Calu3 (cell line): ENCODE results near the gene TGFBI. TPM values are rescaled to one million over a fixed set of nuclear protein-coding genes. Genes with fewer than 3 reads are reported as not detected.
A peak's percentile ranks its signal among the peaks of the same experiment; 100 is the strongest.

Source experiments
- BruUV-seq: library from RNA; stranded (reverse); fragments of 400-500 nt; replicated peaks from 2 replicates; lab custom pipeline; 2021; lab: Mats Ljungman, UMichigan
- CTCF ChIA-PET: fragments of 300-600 bp; sonication (Branson Sonifier 250); formaldehyde crosslinking; loops from one replicate; lab custom pipeline; 2022; ENCODE audit warnings: antibody characterized with exemption; lab: Charles Lee
- DNase-seq: peaks from one replicate; pipeline ENCODE4 v3.0.0; 2022
- H3K27ac Mint-ChIP-seq: one replicate; pipeline ENCODE4 v1.8.0; 2022; ENCODE audit warnings: mixed read lengths; ENCODE audit not compliant: unreplicated experiment
- H3K27me3 Mint-ChIP-seq: one replicate; pipeline ENCODE4 v1.8.0; 2022; ENCODE audit warnings: mixed read lengths; ENCODE audit not compliant: unreplicated experiment
- H3K36me3 Mint-ChIP-seq: one replicate; pipeline ENCODE4 v1.8.0; 2022; ENCODE audit warnings: mild to moderate bottlenecking, moderate library complexity, mixed read lengths; ENCODE audit not compliant: insufficient read depth, unreplicated experiment
- H3K4me1 Mint-ChIP-seq: one replicate; pipeline ENCODE4 v1.8.0; 2022; ENCODE audit warnings: mild to moderate bottlenecking, low read depth, mixed read lengths; ENCODE audit not compliant: unreplicated experiment
- H3K4me3 Mint-ChIP-seq: one replicate; pipeline ENCODE4 v1.8.0; 2022; ENCODE audit warnings: mild to moderate bottlenecking, low read depth, moderate library complexity, mixed read lengths; ENCODE audit not compliant: unreplicated experiment
- H3K9me3 Mint-ChIP-seq: one replicate; pipeline ENCODE4 v1.8.0; 2022; ENCODE audit warnings: low read depth, mixed read lengths; ENCODE audit not compliant: unreplicated experiment
- CTCF ChIP-seq: fragments of 200-600 bp; IDR thresholded peaks from one replicate; pipeline ENCODE4 v1.8.0; 2022; ENCODE audit warnings: antibody characterized with exemption; ENCODE audit not compliant: unreplicated experiment
- intact Hi-C: fragments of 100-400 bp; cut with micrococcal nuclease; formaldehyde crosslinking; loops from one replicate; pipeline ENCODE4 v1.10.0; 2022; ENCODE audit not compliant: unreplicated experiment
- total RNA-seq: library from RNA; stranded (reverse); gene quantifications from 2 replicates; pipeline ENCODE4 v1.2.3, GENCODE V29; 2022

The TGFBI gene
- total RNA-seq, 1 experiment from 2014 or later, result 95.2 TPM

GRCh38 chr5:136087961-136088871 lies 59.4 kb downstream of the TGFBI start:
- peak overlapping the region; percentile 25 for H3K4me3 Mint-ChIP-seq
- DNase-seq, result peak; percentile 73
- H3K27ac Mint-ChIP-seq, result peak overlapping the region; percentile 85
- no TSS peak for BruUV-seq
- H3K36me3 Mint-ChIP-seq, result no peaks in the 10 kb centered on the region
- H3K27me3 Mint-ChIP-seq, result no peaks in the 10 kb centered on the region
- intact Hi-C loops, result no loop called here
- peaks cover 35% of the 10 kb centered on the region for H3K4me1 Mint-ChIP-seq
- CTCF ChIA-PET, result interaction anchor here (1.0 to 1.4 kb wide), 2 partner anchors 34 to 36 kb away, joined by 5 to 14 read pairs; no protein-coding TSS in a partner anchor
- TF ChIP-seq CTCF, result no peak
- H3K9me3 Mint-ChIP-seq, result no peaks in the 10 kb centered on the region

- no peak overlapping the region for H3K4me3 Mint-ChIP-seq
- H3K36me3 Mint-ChIP-seq, result peaks cover 7% of the 10 kb centered on the region
- CTCF ChIA-PET, result no interaction called here
- no peak for TF ChIP-seq CTCF
- intact Hi-C loops, result no loop called here
- no peak for DNase-seq
- no peaks in the 10 kb centered on the region for H3K27me3 Mint-ChIP-seq
- no peaks in the 10 kb centered on the region for H3K9me3 Mint-ChIP-seq
- no TSS peak for BruUV-seq
- peaks cover 51% of the 10 kb centered on the region for H3K4me1 Mint-ChIP-seq
- no peak overlapping the region for H3K27ac Mint-ChIP-seq
Measured at GRCh38 chr5:136089791-136090190, 61.0 kb downstream of the TGFBI start.

GRCh38 chr5:136090319-136090718 lies 61.5 kb downstream of the TGFBI start:
- no peak for TF ChIP-seq CTCF
- H3K4me1 Mint-ChIP-seq, result peaks cover 56% of the 10 kb centered on the region
- H3K27ac Mint-ChIP-seq, result no peak overlapping the region
- H3K36me3 Mint-ChIP-seq, result peaks cover 7% of the 10 kb centered on the region
- intact Hi-C loops, result no loop called here
- no TSS peak for BruUV-seq
- no peaks in the 10 kb centered on the region for H3K9me3 Mint-ChIP-seq
- no peak for DNase-seq
- H3K4me3 Mint-ChIP-seq, result no peak overlapping the region
- H3K27me3 Mint-ChIP-seq, result no peaks in the 10 kb centered on the region
- CTCF ChIA-PET, result no interaction called here

GRCh38 chr5:136094189-136094912 lies 65.6 kb downstream of the TGFBI start:
- peak overlapping the region; percentile 33 for H3K4me3 Mint-ChIP-seq
- intact Hi-C loops, result loop anchor here (2.0 kb wide), 1 partner anchor 28 kb away; no protein-coding TSS in a partner anchor
- CTCF ChIA-PET, result interaction anchor here (0.9 to 1.5 kb wide), 4 partner anchors 8 to 29 kb away, joined by 3 to 5 read pairs (median 4); no protein-coding TSS in a partner anchor
- H3K36me3 Mint-ChIP-seq, result peaks cover 7% of the 10 kb centered on the region
- TF ChIP-seq CTCF, result no peak
- H3K27me3 Mint-ChIP-seq, result no peaks in the 10 kb centered on the region
- peak overlapping the region; percentile 90 for H3K27ac Mint-ChIP-seq
- BruUV-seq, result no TSS peak
- peak; percentile 54 for DNase-seq
- peaks cover 62% of the 10 kb centered on the region for H3K4me1 Mint-ChIP-seq
- no peaks in the 10 kb centered on the region for H3K9me3 Mint-ChIP-seq
